ENCODE data around the gene EXOG.

EXOG gene

GRCh38 chr3:38473229-38473628, 22.9 kb upstream of the EXOG start:
- DNase-seq (ENCODE audit: low spot score), result no peak

- DNase-seq (ENCODE audit: low spot score), result no peak
These were observed 21.1 kb upstream of the EXOG start for GRCh38 chr3:38474928-38475605.

- no peak for DNase-seq (ENCODE audit: low spot score)
These were observed 20.4 kb upstream of the EXOG start for GRCh38 chr3:38475716-38476115.

- DNase-seq (ENCODE audit: low spot score), result no peak
These were observed 19.9 kb upstream of the EXOG start for GRCh38 chr3:38476157-38476756.

- DNase-seq (ENCODE audit: low spot score), result no peak
These were observed 18.9 kb upstream of the EXOG start for GRCh38 chr3:38477057-38477820.

GRCh38 chr3:38477839-38478450, 18.2 kb upstream of the EXOG start:
- DNase-seq (ENCODE audit: low spot score), result no peak

- no peak for DNase-seq (ENCODE audit: low spot score)
These were observed 17.2 kb upstream of the EXOG start for GRCh38 chr3:38478901-38479300.

GRCh38 chr3:38479431-38480092, 16.6 kb upstream of the EXOG start:
- peak; percentile 78 for DNase-seq (ENCODE audit: low spot score)

GRCh38 chr3:38480093-38480445, 16.1 kb upstream of the EXOG start:
- no peak for DNase-seq (ENCODE audit: low spot score)

GRCh38 chr3:38480930-38481329, 15.2 kb upstream of the EXOG start:
- no peak for DNase-seq (ENCODE audit: low spot score)

GRCh38 chr3:38482951-38483350, 13.2 kb upstream of the EXOG start:
- DNase-seq (ENCODE audit: low spot score), result no peak

- DNase-seq (ENCODE audit: low spot score), result no peak
These were observed 8.8 kb upstream of the EXOG start for GRCh38 chr3:38487323-38487722.

GRCh38 chr3:38488949-38489348, 7.2 kb upstream of the EXOG start:
- no peak for DNase-seq (ENCODE audit: low spot score)

- DNase-seq (ENCODE audit: low spot score), result no peak
These were observed 6.4 kb upstream of the EXOG start for GRCh38 chr3:38489766-38490165.

- no peak for DNase-seq (ENCODE audit: low spot score)
These were observed 5.7 kb upstream of the EXOG start for GRCh38 chr3:38490281-38491030.

- no peak for DNase-seq (ENCODE audit: low spot score)
These were observed 4.9 kb upstream of the EXOG start for GRCh38 chr3:38491215-38491614.

- no peak for DNase-seq (ENCODE audit: low spot score)
These were observed 3.1 kb upstream of the EXOG start for GRCh38 chr3:38493031-38493430.

- DNase-seq (ENCODE audit: low spot score), result no peak
These were observed 891 bp downstream of the EXOG start for GRCh38 chr3:38497031-38497430.

GRCh38 chr3:38500688-38501417, 4.7 kb downstream of the EXOG start:
- no peak for DNase-seq (ENCODE audit: low spot score)

GRCh38 chr3:38507120-38507519, 11.0 kb downstream of the EXOG start:
- no peak for DNase-seq (ENCODE audit: low spot score)

GRCh38 chr3:38509732-38510131, 13.6 kb downstream of the EXOG start:
- no peak for DNase-seq (ENCODE audit: low spot score)
